Measurements from ENCODE around the gene STX7.

STX7 gene

GRCh38 chr6:132412656-132413498, 100.0 kb downstream of the STX7 start:
- no peak for DNase-seq (ENCODE audit: low read depth)

DNA sequence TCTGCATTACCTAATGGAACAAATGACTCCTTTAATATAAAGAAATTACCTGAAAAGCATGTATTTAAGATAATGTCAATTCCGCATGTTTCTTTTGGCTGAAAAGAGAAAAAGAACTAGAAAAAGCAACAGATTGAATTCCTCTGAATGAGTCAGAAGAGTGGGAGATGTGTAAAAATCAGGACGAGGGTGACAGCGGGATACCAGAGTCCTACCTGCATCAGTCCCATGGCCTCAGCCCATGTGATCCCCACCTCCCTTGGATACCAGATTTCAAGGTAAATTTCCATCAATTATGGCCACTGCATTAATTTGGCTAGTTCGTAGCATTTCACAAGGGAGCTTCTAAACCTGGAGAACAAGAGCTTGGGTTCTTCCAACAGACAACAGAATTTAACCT, 101.6 kb downstream of the STX7 start:
- DNase-seq (ENCODE audit: low read depth) = no peak

- no peak for DNase-seq (ENCODE audit: low read depth)
These were observed 102.1 kb downstream of the STX7 start for GRCh38 chr6:132410830-132411229.

- DNase-seq (ENCODE audit: low read depth) = no peak
These were observed 107.6 kb downstream of the STX7 start for GRCh38 chr6:132405143-132405915.

- DNase-seq (ENCODE audit: low read depth) = no peak
These were observed 108.2 kb downstream of the STX7 start for GRCh38 chr6:132404736-132405135.

- no peak for DNase-seq (ENCODE audit: low read depth)
These were observed 108.6 kb downstream of the STX7 start for GRCh38 chr6:132404330-132404729.

- DNase-seq (ENCODE audit: low read depth) = no peak
These were observed 111.2 kb downstream of the STX7 start for GRCh38 chr6:132401618-132402285.

DNA sequence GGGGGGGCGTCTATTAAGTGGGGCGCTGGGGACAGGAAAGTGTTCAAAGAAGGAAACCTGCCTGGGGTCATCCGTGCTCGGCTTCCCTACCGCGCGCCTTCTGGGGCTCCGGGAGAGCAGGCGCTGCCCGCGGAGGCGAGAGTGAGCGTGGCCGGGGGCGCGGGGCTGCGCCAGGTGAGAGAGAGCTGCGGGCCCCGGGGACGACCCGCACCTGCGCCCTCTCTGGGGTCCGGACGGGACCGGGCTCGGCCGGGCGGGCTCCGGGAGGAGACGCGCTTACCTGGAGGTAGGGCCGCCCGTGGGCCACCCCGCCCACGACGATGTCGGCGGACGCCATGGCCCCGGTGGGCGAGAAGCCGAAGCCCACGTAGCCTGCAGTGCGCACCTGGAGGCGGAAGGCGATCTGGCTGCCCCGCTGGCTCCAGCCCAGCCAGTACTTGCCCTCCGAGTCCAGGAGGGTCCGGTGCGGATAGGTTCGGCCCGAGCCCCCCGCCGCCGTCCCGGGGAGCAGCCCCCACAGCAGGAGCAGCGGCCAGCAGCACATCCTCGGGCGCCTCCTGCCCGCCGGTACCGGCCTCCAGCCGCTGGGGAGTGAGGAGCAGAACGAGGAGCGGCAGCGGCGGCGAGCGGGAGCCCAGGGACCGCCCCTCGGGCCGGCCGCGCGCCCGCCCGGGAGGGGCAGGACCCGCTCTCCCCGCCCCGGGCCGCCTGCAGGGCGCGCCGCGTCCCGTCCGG, 111.9 kb downstream of the STX7 start, which contains the start of gene MOXD1:
Gene MOXD1 (minus strand): TSS at position 593 of the 735 bp plus-strand sequence. CDS start 49 bp downstream, at position 544.
- no peak for DNase-seq (ENCODE audit: low read depth)

GRCh38 chr6:132400555-132400882, 112.4 kb downstream of the STX7 start:
- no peak for DNase-seq (ENCODE audit: low read depth)

DNA sequence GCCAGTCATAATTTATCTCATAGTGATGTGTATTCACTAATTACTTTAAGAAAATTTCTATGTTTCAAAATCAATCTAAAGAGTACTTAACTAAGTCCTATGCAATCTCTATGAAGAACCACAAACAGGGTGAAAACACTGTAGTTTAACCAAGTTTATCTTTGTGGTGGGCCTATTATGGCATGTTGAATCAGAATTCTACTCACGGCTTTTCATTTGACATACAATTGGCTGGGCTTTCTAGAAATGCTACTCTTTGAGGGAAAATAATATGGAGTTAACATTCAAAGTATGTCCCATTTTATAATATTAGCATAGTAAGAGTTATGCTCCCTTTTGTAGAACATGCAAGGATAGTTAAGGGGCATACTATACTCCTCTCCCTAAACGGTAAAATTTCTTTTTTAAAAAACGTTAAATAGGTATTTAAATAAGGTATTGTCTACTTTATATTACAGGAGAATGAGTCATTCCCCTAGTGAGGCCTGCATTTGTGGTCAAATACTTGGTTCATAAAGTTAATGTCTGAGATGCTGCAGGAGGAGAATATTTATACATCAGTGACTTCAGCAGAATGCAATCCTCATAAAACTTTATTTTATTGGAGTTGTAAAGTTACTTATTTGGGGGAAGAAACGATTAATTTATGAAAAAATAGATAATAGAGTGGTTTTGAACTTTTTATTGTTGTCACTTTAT, 113.4 kb downstream of the STX7 start:
- DNase-seq (ENCODE audit: low read depth) = no peak
